Dedifferentiated amniotic fluid mesenchymal stem cell (primary cell): ENCODE data around the gene ADAM22.

Experiments
- DNase-seq: peaks from one replicate; pipeline ENCODE4 v3.0.0-alpha.2; 2016; ENCODE audit errors: extremely low spot score

ADAM22 gene

DNA sequence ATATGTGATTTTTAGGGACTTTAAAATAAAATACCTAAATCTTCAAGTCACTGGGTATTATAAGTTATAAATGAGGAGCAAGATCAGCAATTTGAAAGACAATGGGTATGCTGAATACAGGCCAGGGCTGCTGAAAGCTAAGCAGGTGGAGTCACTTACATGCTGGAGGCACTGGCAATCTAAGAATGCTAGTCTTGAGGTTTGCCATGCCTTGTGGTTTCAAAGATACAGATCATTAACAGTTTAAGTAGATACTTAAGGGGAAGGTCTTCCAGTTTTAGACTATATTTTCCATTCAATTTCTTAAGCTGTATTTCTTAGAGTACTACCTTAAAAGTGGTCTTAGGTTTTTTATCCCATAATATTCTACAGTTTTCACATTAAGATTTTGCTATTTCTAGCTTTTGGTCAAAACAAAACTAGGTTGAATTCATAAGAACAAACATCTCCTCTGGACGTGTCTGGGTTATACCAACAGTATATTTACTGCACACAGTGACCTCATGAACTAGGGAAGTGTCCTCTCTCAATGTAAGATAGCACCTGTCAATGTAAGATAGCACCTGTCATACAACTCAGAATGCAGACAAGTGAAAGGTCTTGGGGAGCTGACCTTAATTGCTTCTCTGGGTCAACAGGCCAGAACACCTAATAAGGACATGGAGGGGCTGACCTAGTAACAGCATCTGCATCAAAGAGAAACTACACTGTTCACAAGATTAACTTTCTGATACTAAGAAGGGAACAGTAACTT is 283.8 kb downstream of the ADAM22 start:
- DNase-seq: no peak

DNA sequence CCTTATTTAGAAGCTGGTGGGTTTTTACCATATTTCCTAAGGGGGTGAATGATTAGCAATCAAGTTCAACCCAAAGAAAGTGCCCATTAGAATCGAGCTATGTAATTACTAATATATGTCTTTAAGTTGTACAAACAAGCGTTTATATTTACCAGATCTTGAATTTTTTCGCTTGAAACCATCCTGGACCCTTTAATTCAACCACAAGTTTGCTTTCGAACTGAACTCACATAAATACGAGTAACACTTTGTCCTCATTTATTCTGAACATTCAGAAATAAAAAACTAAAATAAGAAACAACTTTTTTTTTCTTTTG is 284.3 kb downstream of the ADAM22 start:
- no peak for DNase-seq

DNA sequence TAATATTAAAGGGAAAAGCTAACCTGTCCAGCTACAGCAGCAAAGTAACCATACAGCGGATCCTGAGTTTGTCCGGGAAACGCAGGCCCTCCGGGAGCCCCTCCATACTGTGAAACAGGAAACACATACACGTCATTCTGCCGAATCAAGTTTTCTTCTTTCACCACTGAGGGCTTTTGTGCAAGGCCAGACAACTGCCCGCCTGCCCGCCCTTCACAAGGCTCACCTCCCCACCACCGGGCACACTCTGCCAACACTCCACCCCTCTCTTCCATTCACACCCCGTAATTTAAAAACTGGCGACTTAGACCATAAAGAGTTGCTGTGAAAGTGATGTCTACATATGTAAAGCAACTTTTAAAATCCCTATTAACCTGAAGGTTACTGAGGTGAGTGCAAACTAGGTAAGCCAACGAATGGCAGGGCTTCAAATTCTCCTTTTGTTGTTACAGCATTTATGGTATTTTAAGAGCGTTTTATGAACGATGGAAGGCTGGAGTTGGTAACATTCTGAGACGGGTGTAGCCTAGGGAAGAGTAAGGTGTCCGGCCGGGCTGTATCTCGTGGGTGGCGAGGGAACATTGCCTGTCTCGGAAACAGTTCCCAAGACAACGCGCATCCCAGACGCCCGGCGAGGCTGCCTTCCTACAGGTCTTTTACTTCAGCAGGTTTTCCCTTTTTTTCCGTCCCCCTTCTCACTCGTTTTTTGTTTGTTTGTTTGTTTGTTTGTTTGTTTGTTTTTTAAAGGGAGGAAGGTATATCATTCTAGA is 285.0 kb downstream of the ADAM22 start:
- peak; percentile 15 for DNase-seq

GRCh38 chr7:88219781-88220747 is 286.0 kb downstream of the ADAM22 start, which contains the start of gene SRI:
Gene SRI, minus strand, starts transcription at chr7:88220038. Its CDS starts 12 bp downstream, at chr7:88220026.
- peak; percentile 75 for DNase-seq

DNA sequence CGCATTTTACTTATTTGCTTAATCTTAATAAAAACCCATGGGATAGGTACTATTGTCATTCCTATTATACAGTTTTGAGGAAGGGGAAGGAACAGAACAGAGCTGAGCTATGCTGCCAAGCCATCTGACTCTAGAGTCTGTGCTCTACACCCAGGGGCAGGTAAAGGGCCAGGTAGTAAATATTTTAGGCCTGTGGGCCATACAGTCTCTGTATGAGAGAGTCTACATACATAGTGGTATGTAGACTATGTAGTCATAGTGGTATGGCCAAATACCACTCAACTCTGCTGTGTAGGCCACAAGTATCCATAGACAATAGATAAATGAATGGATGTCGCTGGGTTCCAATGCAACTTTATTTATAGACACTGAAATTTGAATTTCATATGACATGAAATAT is 289.2 kb downstream of the ADAM22 start:
- DNase-seq: no peak

DNA sequence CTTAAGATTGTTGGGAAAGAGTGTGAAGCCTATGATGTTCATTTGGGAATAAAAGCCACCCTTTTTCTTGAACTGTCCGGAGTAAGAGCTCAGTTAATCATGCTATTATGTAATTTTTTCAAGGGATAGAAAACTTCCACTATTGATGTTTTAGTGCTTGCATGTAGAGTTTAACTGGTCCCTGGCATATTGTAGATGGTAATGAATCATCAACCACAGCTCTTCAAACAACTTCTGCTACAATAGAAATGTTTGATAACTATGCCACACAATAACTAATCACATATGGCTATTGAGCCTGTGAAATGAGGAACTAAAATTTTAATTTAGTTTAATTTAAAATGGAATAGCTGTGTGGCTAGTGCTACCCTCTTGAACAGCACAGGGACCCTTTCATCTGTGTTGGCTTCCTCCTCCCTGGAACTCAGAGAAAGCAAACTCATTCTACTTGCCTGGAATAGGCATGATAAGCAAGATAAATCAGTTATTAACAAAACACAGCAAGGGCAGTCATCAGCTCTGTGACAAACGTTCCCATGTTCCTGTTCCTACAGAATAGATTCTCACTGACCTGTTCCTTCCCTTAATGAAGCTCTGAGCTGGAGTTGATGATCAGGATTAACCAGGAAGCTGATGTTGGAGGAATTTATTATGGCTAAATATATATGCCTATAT is 290.7 kb downstream of the ADAM22 start:
- no peak for DNase-seq

- no peak for DNase-seq
These were observed 292.1 kb downstream of the ADAM22 start for GRCh38 chr7:88226201-88226600.

GRCh38 chr7:88226886-88227516 is 292.9 kb downstream of the ADAM22 start:
- DNase-seq: no peak

GRCh38 chr7:88229302-88229995 is 295.4 kb downstream of the ADAM22 start:
- no peak for DNase-seq

- DNase-seq: no peak
These were observed 296.6 kb downstream of the ADAM22 start for GRCh38 chr7:88230646-88231045.

GRCh38 chr7:88233828-88234227 is 299.8 kb downstream of the ADAM22 start:
- DNase-seq: no peak

GRCh38 chr7:88239852-88240251 is 305.8 kb downstream of the ADAM22 start:
- no peak for DNase-seq

DNA sequence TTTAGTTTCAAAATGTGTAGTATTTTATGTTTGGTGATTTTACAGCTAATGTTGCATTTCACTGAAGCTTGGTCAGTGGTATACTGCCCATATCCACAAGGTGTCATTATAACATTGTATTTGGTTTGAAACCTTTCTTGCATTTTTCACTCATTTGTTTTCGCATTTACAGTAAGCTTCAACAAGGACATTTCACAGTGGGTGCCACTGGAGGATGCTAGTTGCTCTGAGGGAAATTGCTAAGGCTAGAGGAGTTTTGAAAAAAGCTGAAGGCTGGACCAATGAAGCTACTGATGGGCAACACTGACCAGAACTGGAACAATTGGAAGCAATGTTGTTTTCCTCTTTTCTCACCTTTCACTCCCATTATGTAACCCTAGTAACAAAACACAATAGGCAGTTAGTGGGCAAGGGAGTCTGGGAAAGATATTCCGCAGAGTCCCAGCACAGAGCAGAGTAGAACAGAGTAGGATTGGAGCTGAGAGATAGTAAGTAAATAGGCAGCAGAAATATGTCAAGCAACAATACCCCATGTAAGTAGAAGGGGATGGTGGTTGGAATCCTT is 309.4 kb downstream of the ADAM22 start:
- DNase-seq: peak; percentile 48

GRCh38 chr7:88244258-88244657 is 310.2 kb downstream of the ADAM22 start:
- no peak for DNase-seq
